IPS DF 4.7 (cell line): Measurements from ENCODE around the gene PALM.

Source experiments
- DNase-seq: peaks from one replicate; pipeline ENCODE4 v3.0.0-alpha.2; 2013; ENCODE audit warnings: low spot score; ENCODE audit errors: extremely low read depth

The PALM gene

DNA sequence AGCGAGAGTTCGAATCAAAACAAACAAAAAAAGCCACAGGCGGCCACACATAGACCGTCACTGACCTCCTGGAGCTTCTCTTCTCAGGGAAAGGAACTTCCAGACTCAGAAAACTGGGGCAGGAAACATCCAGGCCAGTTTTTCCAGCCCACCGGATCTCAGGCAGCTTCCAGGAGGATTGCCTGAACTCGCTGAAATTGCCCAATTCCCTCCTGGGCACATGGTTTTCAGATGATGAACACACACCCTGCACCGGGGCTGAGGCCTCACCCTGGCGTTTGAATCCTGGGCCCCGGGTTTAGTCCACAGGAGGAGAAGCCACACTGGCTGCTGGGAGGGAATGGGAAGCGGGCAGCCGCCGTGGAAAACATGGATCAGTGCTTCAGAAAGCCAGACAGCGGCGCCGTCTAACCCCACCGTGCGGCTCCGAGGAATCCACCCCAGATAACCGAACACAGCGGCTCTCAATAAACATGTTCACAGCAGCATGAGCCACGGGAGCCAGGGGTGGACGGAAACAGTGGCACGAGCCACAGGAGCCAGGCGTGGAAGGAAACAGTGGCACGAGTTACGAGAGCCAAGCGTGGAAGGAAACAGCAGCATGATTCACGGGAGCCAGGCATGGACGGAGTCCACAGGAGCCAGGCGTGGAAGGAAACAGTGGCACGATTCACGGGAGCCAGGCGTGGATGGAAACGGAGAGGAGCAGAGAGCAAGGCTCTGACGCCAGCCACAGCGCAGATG is 70.3 kb downstream of the PALM start:
- DNase-seq: no peak

- no peak for DNase-seq
These were observed 72.2 kb downstream of the PALM start for GRCh38 chr19:780935-781334.

GRCh38 chr19:781800-782184 is 73.1 kb downstream of the PALM start:
- DNase-seq: no peak

GRCh38 chr19:782185-782877 is 73.6 kb downstream of the PALM start:
- DNase-seq: no peak

DNA sequence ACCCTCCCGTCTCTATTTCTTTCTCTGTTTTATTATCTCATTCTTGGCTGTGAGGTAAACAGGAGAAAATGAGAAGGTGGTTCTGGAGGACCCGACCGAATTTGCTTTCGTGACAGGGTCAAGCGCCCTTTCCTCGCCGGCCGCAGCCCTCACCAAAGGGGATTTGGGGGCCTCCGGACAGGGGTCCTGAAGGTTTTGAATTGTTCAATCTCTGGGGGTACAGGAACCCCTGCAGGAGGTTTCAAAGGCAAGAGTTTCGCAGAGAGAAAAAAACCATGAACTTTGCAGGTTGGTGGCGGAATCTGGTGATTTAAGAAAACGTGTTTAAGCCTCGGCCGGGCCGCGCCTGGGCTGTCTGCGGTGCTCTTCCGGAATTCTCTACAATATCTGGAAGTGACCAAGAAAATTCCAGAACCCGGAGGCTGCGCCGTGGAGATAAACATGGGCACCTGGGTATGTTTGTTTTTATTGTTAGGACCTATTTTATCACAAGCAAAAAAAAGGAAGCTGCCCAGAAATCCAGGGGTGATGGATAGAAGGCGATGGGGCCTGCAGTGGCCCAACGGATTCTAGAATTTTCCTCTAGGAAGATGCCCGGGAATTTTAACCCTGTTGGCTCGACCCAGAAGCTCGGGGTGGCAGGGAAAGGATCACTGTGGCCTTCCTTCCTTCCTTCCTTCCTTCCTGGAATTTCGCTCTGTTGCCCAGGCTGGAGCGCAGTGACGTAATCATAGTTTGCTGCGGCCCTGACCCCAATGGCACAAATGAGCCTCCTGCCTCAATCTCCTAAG is 74.3 kb downstream of the PALM start:
- no peak for DNase-seq

DNA sequence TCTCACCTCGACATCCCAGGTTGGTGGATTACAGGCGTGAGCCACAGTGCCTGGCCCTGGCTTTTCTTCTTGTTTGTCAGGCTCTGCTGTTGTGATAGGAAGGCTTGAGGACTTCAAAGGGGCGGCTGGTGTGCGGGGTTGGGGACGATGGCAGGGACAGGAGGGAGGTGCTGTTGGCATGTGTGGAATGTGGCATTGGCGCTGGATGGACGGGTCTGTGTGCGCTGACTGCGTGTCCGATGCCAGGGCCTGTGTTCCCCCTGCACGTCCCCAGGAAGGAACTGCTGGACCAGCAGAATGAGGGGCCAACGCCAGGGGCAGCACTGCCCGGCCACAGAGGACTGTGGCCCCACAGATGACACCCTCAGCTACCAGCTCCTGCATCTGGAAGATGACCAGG is 75.8 kb downstream of the PALM start:
- DNase-seq: no peak

- no peak for DNase-seq
These were observed 78.8 kb downstream of the PALM start for GRCh38 chr19:787536-787935.

- DNase-seq: no peak
These were observed 79.9 kb downstream of the PALM start for GRCh38 chr19:788686-788982.

GRCh38 chr19:788983-789700 is 80.4 kb downstream of the PALM start:
- DNase-seq: no peak

DNA sequence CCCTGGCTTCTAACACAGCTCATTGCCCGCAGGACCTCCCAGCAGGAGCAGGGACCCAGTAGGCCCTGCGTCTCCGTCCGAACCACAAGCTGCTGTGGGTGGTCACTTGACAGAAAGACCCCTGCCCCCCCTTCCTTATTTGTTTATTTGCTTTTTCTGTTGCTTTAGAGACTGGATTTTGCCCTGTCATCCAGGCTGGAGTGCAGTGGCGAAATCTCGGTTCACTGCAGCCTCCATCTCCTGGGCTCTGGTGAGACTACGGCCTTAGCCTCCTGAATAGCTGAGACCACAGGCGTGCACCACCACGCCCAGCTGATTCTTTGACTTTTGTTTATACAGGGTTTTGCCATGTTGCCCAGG is 80.9 kb downstream of the PALM start:
- no peak for DNase-seq

DNA sequence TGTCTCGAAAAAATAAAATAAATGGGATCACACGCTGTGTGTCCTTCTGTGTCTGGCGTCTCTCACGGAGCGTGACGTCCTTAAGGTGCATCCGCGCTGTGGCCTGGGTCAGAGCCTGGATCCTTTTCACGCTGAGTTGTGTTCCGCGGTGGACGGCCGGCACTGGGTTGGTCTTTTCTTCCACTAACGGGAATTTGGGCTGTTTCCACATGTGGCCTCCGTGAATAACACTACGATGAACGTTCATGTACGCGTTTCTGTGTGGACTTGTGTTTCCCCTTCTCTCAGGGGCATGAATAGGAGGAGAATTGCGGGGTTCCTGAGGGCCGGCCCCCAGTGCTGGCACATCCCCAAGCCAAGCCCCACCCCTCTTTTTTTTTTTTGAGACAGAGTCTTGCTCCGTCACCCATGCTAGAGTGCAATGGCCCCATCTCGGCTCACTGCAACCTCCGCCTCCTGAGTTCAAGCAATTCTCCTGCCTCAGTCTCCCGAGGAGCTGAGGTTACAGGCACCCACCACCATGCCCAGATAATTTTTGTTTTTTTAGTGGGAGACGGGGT is 82.4 kb downstream of the PALM start:
- DNase-seq: no peak

- no peak for DNase-seq
These were observed 83.0 kb downstream of the PALM start for GRCh38 chr19:791567-792305.

DNA sequence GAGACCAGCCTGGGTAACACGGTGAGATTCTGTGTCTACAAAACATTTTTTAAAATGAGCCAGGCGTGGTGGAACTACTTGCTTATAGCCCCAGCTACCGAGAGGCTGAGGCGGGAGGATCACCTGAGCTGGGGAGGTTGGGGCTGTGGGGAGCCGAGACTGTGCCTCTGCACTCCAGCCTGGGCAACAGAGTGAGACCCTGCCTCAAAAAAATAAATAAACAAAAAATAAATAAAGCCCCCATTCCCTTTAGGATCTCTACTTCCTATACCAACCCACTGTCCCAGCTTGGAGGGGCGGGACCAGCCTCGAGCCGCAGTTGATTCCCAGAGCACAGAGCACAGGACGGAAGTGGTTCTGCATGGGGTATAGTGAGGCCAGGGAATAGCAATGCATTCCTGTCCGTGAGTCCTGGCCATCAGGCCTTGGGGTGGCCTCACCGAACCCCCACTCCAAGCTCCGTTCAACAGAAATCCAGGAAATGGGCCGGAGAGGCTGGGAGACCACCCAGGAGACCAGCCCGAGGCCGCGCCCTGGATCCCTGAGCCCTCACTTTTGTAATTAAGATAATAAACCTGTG is 83.7 kb downstream of the PALM start:
- DNase-seq: no peak

- no peak for DNase-seq
These were observed 85.1 kb downstream of the PALM start for GRCh38 chr19:793806-794205.

GRCh38 chr19:795073-795611 is 86.4 kb downstream of the PALM start:
- DNase-seq: no peak

DNA sequence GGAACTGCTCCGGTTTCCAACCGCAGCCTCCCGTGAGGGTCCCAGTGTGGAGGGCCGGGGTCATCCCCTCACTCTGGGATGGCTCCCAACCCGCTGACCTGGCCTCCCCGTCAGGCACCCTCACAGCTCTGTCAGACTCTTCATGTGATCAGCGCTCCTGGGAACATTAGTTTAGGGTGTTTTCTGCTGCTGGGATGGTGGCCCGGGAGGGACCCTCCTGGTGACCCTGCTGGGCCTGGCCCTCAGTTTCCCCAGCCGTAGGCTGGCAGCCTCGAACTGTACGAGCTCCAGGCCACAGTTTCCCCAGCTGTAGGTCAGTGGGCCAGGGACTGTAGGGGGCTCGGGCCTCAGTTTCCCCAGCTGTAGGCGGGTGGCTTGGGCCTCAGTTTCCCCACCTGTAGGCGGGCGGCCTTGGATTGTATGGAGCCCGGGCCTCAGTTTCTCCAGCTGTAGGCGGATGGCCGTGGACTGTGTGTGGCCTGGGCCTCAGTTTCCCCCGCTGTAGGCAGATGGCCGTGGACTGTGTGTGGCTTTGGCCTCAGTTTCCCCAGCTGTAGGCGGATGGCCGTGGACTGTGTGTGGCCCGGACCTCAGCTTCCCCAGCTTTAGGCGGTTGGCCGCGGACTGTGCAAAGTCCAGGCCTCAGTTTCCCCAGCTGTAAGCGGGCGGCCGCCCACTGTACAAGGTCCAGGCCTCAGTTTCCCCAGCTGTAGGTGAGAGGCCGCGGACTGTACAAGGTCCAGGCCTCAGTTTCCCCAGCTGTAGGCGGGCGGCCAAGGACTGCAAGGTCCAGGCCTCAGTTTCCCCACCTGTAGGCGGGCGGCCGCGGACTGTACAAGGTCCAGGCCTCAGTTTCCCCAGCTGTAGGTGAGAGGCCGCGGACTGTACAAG is 87.2 kb downstream of the PALM start:
- no peak for DNase-seq

DNA sequence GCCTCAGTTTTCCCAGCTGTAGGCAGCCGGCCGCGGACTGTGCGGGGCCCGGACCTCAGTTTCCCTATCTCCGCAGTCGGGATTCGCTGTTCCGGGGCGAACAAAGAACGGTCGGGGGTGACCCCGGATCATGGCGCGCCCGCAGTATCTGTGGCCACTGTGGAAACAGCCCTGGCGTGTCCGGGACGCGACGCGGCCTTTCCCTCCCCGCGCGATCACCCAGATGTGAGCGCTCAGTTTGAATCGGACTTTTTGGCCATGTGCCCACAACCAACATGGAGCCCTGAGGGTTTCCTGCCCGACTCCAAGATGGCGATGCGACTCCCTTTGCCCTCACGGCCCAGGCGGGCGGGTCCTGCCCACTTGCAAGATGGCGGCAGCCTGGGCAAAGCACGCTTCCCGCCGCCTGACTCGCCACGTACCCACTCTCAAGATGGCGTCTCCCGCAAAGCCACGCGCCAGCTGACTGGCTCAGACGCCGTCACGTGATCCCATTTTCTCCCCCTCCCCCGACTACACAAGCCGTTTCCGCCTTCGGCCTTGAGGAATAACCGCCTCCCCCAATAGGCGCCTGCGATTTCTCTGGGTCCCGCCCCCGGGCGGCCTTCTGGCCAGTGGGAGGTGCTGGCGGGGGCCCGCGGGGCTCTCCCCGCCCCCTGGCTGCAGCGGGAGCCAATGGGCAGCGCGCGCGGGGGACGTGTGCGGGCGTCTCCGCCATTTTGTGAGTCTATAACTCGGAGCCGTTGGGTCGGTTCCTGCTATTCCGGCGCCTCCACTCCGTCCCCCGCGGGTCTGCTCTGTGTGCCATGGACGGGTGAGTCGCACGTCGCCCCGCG is 88.2 kb downstream of the PALM start, which contains the start of gene PTBP1:
Gene PTBP1, plus strand, starts transcription at position 761 of the 836 bp plus-strand sequence. Its CDS starts 46 bp downstream, at position 807.
- DNase-seq: peak; percentile 99
